NB4 (cell line): ENCODE measurements around the gene NTRK3.

Experiments
- DNase-seq: peaks from one replicate; pipeline ENCODE4 v3.0.0; 2010; ENCODE audit warnings: low read depth
- H3K4me3 ChIP-seq: one replicate; pipeline ENCODE4 v1.5.1; 2011; ENCODE audit warnings: mild to moderate bottlenecking, low read depth, low read length, moderate library complexity
- MYC ChIP-seq: IDR thresholded peaks from 2 replicates; pipeline ENCODE4 v1.6.1; 2011; ENCODE audit warnings: low read depth, low read length
- POLR2A ChIP-seq: IDR thresholded peaks from 2 replicates; pipeline ENCODE4 v1.6.1; 2011; ENCODE audit warnings: mild to moderate bottlenecking; ENCODE audit not compliant: insufficient read length; ENCODE audit errors: extremely low read depth
- TF ChIP-seq, protein P1 (sequence below): IDR thresholded peaks from one replicate; pipeline ENCODE4 v1.5.1; 2012; ENCODE audit warnings: low read depth, low read length
- TF ChIP-seq, protein P2 (sequence below): IDR thresholded peaks from 2 replicates; pipeline ENCODE4 v1.6.1; 2011; ENCODE audit warnings: low read depth, low read length

Gene NTRK3

DNA sequence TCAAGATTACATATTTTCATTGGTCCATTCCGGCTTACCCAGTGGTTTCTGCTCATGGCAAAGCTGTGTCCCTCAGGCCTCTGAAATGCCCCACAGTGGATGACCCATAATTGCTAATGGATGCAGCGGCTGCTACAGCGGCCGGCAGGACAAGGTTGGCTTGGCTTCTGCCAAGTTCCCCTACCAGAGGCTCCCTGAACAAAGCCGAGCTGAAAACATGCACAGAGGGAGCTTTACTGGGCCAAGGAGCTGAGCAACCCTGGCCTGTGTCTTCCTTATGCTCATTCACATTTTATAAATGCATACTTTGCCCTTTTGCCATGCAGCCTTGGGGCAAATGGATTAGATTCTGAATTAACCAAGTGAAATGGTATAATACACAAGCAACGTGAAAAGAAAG, 150.5 kb downstream of the NTRK3 start:
- H3K4me3 ChIP-seq, result no peak overlapping the region
- TF ChIP-seq MYC (no peak), POLR2A (no peak)
- TF ChIP-seq, protein P1, sequence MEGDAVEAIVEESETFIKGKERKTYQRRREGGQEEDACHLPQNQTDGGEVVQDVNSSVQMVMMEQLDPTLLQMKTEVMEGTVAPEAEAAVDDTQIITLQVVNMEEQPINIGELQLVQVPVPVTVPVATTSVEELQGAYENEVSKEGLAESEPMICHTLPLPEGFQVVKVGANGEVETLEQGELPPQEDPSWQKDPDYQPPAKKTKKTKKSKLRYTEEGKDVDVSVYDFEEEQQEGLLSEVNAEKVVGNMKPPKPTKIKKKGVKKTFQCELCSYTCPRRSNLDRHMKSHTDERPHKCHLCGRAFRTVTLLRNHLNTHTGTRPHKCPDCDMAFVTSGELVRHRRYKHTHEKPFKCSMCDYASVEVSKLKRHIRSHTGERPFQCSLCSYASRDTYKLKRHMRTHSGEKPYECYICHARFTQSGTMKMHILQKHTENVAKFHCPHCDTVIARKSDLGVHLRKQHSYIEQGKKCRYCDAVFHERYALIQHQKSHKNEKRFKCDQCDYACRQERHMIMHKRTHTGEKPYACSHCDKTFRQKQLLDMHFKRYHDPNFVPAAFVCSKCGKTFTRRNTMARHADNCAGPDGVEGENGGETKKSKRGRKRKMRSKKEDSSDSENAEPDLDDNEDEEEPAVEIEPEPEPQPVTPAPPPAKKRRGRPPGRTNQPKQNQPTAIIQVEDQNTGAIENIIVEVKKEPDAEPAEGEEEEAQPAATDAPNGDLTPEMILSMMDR, result no peak
- TF ChIP-seq, protein P2, sequence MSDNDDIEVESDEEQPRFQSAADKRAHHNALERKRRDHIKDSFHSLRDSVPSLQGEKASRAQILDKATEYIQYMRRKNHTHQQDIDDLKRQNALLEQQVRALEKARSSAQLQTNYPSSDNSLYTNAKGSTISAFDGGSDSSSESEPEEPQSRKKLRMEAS, result no peak
- DNase-seq, result no peak

- TF ChIP-seq, protein P2, result no peak
- TF ChIP-seq MYC (no peak), POLR2A (no peak)
- TF ChIP-seq, protein P1, result no peak
- DNase-seq, result no peak
- no peak overlapping the region for H3K4me3 ChIP-seq
These were observed 152.2 kb downstream of the NTRK3 start for GRCh38 chr15:88104357-88104756.

DNA sequence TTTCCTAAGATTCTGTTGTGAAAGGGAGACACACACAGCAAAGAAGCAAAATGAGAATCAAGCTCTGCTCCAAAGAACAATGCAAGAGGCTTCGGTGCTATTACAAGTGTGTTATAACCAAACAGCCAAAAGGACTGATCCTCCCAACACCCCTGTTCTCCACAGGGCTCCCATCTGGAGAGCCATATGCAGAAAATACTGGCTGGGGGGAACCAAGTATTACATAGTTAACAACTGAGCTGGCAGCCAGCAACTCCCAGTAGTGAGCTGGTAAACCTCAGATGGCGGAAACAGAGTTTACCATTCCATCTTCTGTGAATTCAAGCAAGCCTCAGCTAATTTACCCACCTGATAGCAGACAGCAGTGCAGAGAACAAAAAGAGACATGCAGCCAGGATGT, 156.4 kb downstream of the NTRK3 start:
- TF ChIP-seq MYC (no peak), POLR2A (no peak)
- TF ChIP-seq, protein P1, result no peak
- TF ChIP-seq, protein P2, result no peak
- H3K4me3 ChIP-seq, result no peak overlapping the region
- DNase-seq, result no peak

DNA sequence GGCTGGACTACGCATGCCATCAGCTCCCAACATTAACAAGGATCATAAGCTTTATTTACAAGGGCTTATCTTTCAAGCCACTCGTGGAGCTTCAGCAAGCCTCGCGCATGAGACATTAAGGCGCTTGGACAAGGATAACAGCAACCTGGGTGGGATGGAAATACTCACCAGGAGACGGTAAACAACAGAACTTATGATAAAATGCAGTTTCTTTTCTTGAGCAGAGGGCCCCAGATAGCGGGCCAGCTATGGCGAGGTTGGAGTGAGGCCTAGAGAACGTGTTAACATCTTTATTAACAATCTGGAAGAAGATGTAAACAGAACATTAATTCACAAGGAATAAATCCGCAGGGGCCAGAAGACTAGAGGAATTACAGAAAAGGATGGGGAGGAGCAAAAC, 158.2 kb downstream of the NTRK3 start:
- no peak for DNase-seq
- H3K4me3 ChIP-seq, result no peak overlapping the region
- TF ChIP-seq POLR2A, result no peak
- TF ChIP-seq, protein P2, result no peak
- TF ChIP-seq, protein P1, result no peak
- no peak for TF ChIP-seq MYC

DNA sequence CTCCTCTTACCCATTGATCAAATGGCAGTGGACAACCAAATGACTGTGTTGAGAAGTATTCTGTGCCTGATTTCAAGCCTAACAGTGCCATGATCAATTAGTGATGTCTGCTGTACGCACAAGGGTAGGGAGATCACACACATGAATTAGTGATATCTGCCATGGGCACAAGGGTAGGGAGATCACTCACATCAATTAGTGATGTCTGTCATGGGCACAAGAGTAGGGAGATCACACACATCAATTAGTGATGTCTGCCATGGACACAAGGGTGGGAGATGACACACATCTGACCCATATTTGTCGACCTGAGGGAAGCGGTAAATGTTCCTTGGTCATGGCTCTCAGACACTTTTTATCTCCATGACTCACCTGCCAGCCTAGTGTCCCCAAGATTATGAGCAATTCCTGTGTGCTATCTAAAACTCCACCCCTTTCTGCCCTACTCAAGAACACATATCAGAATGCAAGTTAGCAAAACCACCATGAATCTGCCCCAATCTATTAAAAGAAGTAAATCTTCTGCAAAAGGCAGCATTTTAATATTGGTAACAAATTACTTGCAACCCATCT, 165.0 kb downstream of the NTRK3 start:
- no peak overlapping the region for H3K4me3 ChIP-seq
- TF ChIP-seq MYC (no peak), POLR2A (no peak)
- TF ChIP-seq, protein P2, result no peak
- TF ChIP-seq, protein P1, result no peak
- no peak for DNase-seq
